MCF 10A (cell line): Measurements from ENCODE around the gene GAMT. TPM values are rescaled to one million over a fixed set of nuclear protein-coding genes. Genes with fewer than 3 reads are reported as not detected.

Experiments
- BruUV-seq: library from RNA; stranded (reverse); fragments of 400-500 nt; replicated peaks from 2 replicates; lab custom pipeline; 2021; lab: Mats Ljungman, UMichigan
- CTCF ChIA-PET: fragments of 300-600 bp; sonication (Branson Sonifier 250); formaldehyde crosslinking; extraction: SDS; loops from one replicate; lab custom pipeline; 2021; ENCODE audit warnings: antibody characterized with exemption, inconsistent platforms; lab: Yijun Ruan, JAX
- POLR2A ChIA-PET: fragments of 300-600, 350-650 bp; sonication (Branson Sonifier 250); formaldehyde crosslinking; extraction: SDS; loops from one replicate; lab custom pipeline; 2020; ENCODE audit warnings: antibody characterized with exemption, inconsistent platforms; lab: Yijun Ruan, JAX
- DNase-seq: peaks from one replicate; pipeline ENCODE4 v3.0.0-alpha.2; 2018; ENCODE audit not compliant: unreplicated experiment
- H3K27ac Mint-ChIP-seq: one replicate; pipeline ENCODE4 v1.8.0; 2022; ENCODE audit warnings: mild to moderate bottlenecking, low read depth, mixed read lengths; ENCODE audit not compliant: unreplicated experiment
- H3K27me3 Mint-ChIP-seq: one replicate; pipeline ENCODE4 v1.8.0; 2022; ENCODE audit warnings: mixed read lengths; ENCODE audit not compliant: insufficient read depth, unreplicated experiment
- H3K36me3 Mint-ChIP-seq: one replicate; pipeline ENCODE4 v1.8.0; 2022; ENCODE audit warnings: mild to moderate bottlenecking, moderate library complexity, mixed read lengths; ENCODE audit not compliant: insufficient read depth, unreplicated experiment
- H3K4me1 Mint-ChIP-seq: one replicate; pipeline ENCODE4 v1.8.0; 2022; ENCODE audit warnings: mixed read lengths; ENCODE audit not compliant: insufficient read depth, unreplicated experiment
- H3K4me3 Mint-ChIP-seq: one replicate; pipeline ENCODE4 v1.8.0; 2022; ENCODE audit warnings: mild to moderate bottlenecking, moderate library complexity, mixed read lengths; ENCODE audit not compliant: unreplicated experiment
- H3K9me3 Mint-ChIP-seq: one replicate; pipeline ENCODE4 v1.8.0; 2022; ENCODE audit warnings: mixed read lengths; ENCODE audit not compliant: unreplicated experiment
- CTCF ChIP-seq: fragments of 200-600 bp; IDR thresholded peaks from one replicate; pipeline ENCODE4 v1.8.0; 2022; ENCODE audit warnings: antibody characterized with exemption, mild to moderate bottlenecking; ENCODE audit not compliant: unreplicated experiment
- intact Hi-C: fragments of 100-400 bp; cut with micrococcal nuclease; formaldehyde crosslinking; loops from 2 replicates; pipeline ENCODE4 v1.14.1; 2022
- total RNA-seq: library from RNA; stranded (reverse); gene quantifications from 2 replicates; pipeline ENCODE4 v1.2.3, GENCODE V29; 2022

Gene GAMT
- total RNA-seq, 1 experiment from 2014 or later = 7.0 TPM

- no TSS peak for BruUV-seq
- POLR2A ChIA-PET = no interaction called here
Measured at GRCh38 chr19:1366296-1366695, 35.0 kb downstream of the GAMT start.

GRCh38 chr19:1365319-1366269 is 35.7 kb downstream of the GAMT start:
- no peak for DNase-seq
- POLR2A ChIA-PET = interaction anchor here (1.0 to 1.2 kb wide), 2 partner anchors 11 to 91 kb away, joined by 3 to 4 read pairs; partner anchors contain the start of gene FAM174C
- no peak overlapping the region for H3K4me3 Mint-ChIP-seq
- BruUV-seq = no TSS peak
- no peaks in the 10 kb centered on the region for H3K27me3 Mint-ChIP-seq
- H3K36me3 Mint-ChIP-seq = peaks cover 52% of the 10 kb centered on the region
- H3K4me1 Mint-ChIP-seq = peaks cover 9% of the 10 kb centered on the region
- TF ChIP-seq CTCF = no peak
- H3K27ac Mint-ChIP-seq = no peak overlapping the region
- no peaks in the 10 kb centered on the region for H3K9me3 Mint-ChIP-seq
- CTCF ChIA-PET = no interaction called here
- intact Hi-C loops = no loop called here

More at GRCh38 chr19:1366296-1366695, 35.0 kb downstream of the GAMT start:
- no peak for DNase-seq
- H3K9me3 Mint-ChIP-seq = no peaks in the 10 kb centered on the region
- intact Hi-C loops = no loop called here
- no peak overlapping the region for H3K4me3 Mint-ChIP-seq
- TF ChIP-seq CTCF = no peak
- CTCF ChIA-PET = no interaction called here
- no peaks in the 10 kb centered on the region for H3K27me3 Mint-ChIP-seq
- no peak overlapping the region for H3K27ac Mint-ChIP-seq
- peaks cover 47% of the 10 kb centered on the region for H3K36me3 Mint-ChIP-seq
- peaks cover 9% of the 10 kb centered on the region for H3K4me1 Mint-ChIP-seq

- ChIA-PET POLR2A (interaction anchor here (1.0 to 1.2 kb wide), 2 partner anchors 10 to 89 kb away, joined by 3 to 4 read pairs; partner anchors contain the start of gene FAM174C), CTCF (no interaction called here)
- no peak overlapping the region for H3K4me3 Mint-ChIP-seq
- no peaks in the 10 kb centered on the region for H3K9me3 Mint-ChIP-seq
- no peak overlapping the region for H3K27ac Mint-ChIP-seq
- TF ChIP-seq CTCF = no peak
- peaks cover 58% of the 10 kb centered on the region for H3K36me3 Mint-ChIP-seq
- no TSS peak for BruUV-seq
- no peaks in the 10 kb centered on the region for H3K27me3 Mint-ChIP-seq
- intact Hi-C loops = loop anchor here (5.0 kb wide), 1 partner anchor 82 kb away; no protein-coding TSS in a partner anchor
- peaks cover 9% of the 10 kb centered on the region for H3K4me1 Mint-ChIP-seq
- no peak for DNase-seq
Measured at GRCh38 chr19:1364070-1364704, 37.2 kb downstream of the GAMT start.

- CTCF ChIA-PET = no interaction called here
- peaks cover 61% of the 10 kb centered on the region for H3K36me3 Mint-ChIP-seq
- intact Hi-C loops = loop anchor here (5.0 kb wide), 1 partner anchor 81 kb away; no protein-coding TSS in a partner anchor
Measured at GRCh38 chr19:1363599-1363998, 37.7 kb downstream of the GAMT start.

More at GRCh38 chr19:1363599-1363998, 37.7 kb downstream of the GAMT start:
- Mint-ChIP-seq H3K9me3 (no peaks in the 10 kb centered on the region), H3K4me3 (no peak overlapping the region), H3K27ac (no peak overlapping the region), H3K4me1 (peaks cover 9% of the 10 kb centered on the region), H3K27me3 (no peaks in the 10 kb centered on the region)
- POLR2A ChIA-PET = no interaction called here
- no TSS peak for BruUV-seq
- TF ChIP-seq CTCF = no peak
- no peak for DNase-seq
